Coronary artery (tissue), 2 donors: ENCODE results near the gene VWC2.

ENCODE experiments used
- DNase-seq: peaks from one replicate; pipeline ENCODE4 v3.0.0-alpha.2; 2017; ENCODE audit warnings: low spot score
- H3K27ac ChIP-seq, 2 donors: fragments of 200-600 bp; sonication (generic); one replicate each; pipeline ENCODE4 v1.5.1; 2016 to 2019
- H3K4me3 ChIP-seq: fragments of 200-600 bp; sonication (generic); 2 replicates; pipeline ENCODE4 v1.5.1; 2016; ENCODE audit warnings: mild to moderate bottlenecking, moderate library complexity
- TF ChIP-seq, protein P1 (sequence below): fragments of 200-600 bp; sonication (generic); IDR thresholded peaks from one replicate; pipeline ENCODE4 v1.5.1; 2019; ENCODE audit warnings: antibody characterized with exemption

Gene VWC2

GRCh38 chr7:49928787-49929186 is 155.3 kb downstream of the VWC2 start:
- TF ChIP-seq, protein P1, sequence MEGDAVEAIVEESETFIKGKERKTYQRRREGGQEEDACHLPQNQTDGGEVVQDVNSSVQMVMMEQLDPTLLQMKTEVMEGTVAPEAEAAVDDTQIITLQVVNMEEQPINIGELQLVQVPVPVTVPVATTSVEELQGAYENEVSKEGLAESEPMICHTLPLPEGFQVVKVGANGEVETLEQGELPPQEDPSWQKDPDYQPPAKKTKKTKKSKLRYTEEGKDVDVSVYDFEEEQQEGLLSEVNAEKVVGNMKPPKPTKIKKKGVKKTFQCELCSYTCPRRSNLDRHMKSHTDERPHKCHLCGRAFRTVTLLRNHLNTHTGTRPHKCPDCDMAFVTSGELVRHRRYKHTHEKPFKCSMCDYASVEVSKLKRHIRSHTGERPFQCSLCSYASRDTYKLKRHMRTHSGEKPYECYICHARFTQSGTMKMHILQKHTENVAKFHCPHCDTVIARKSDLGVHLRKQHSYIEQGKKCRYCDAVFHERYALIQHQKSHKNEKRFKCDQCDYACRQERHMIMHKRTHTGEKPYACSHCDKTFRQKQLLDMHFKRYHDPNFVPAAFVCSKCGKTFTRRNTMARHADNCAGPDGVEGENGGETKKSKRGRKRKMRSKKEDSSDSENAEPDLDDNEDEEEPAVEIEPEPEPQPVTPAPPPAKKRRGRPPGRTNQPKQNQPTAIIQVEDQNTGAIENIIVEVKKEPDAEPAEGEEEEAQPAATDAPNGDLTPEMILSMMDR, result no peak
- no peak for DNase-seq
- H3K4me3 ChIP-seq, result no peak overlapping the region
- H3K27ac ChIP-seq, result no peak overlapping the region

GRCh38 chr7:49931627-49932026 is 158.2 kb downstream of the VWC2 start:
- Histone ChIP-seq H3K27ac (no peak overlapping the region), H3K4me3 (no peak overlapping the region)
- TF ChIP-seq, protein P1, result no peak
- DNase-seq, result no peak

GRCh38 chr7:49937608-49938007 is 164.2 kb downstream of the VWC2 start:
- Histone ChIP-seq H3K4me3 (no peak overlapping the region), H3K27ac (no peak overlapping the region)
- no peak for DNase-seq
- TF ChIP-seq, protein P1, result no peak
